Liver (tissue), 3 donors: ENCODE results near the gene SLC17A9.

Experiments used
- CTCF ChIP-seq: fragments of 150-350 bp; IDR thresholded peaks from 2 replicates; pipeline ENCODE4 v1.5.1; 2017; ENCODE audit warnings: improper control_type of control experiment, low read depth, low read length; ENCODE audit not compliant: missing input control
- EGR1 ChIP-seq, 2 donors: IDR thresholded peaks; 2 replicates each; pipeline ENCODE4 v1.6.1; 2016 to 2018; ENCODE audit warnings: antibody characterized with exemption in 2 of 2, low read depth in 2 of 2
- GABPA ChIP-seq, 2 donors: IDR thresholded peaks in 1 of 2; conservative IDR thresholded peaks in 1 of 2; 2 replicates each; pipeline ENCODE4 v1.6.1; 2016; ENCODE audit warnings: antibody characterized with exemption in 2 of 2, mild to moderate bottlenecking in 1 of 2, moderate library complexity in 1 of 2
- JUND ChIP-seq, 2 donors: IDR thresholded peaks; 2 replicates each; pipeline ENCODE4 v1.6.1; 2016; ENCODE audit warnings: antibody characterized with exemption in 2 of 2
- NR2F2 ChIP-seq: IDR thresholded peaks from 2 replicates; pipeline ENCODE4 v1.6.1; 2016; ENCODE audit warnings: antibody characterized with exemption
- RAD21 ChIP-seq, 2 donors: IDR thresholded peaks; 2 replicates each; pipeline ENCODE4 v1.6.1; 2016; ENCODE audit warnings: antibody characterized with exemption in 2 of 2, mild to moderate bottlenecking in 2 of 2
- REST ChIP-seq: IDR thresholded peaks from 2 replicates; pipeline ENCODE4 v1.6.1; 2016; ENCODE audit warnings: antibody characterized with exemption, mild to moderate bottlenecking
- SP1 ChIP-seq: IDR thresholded peaks from 2 replicates; pipeline ENCODE4 v1.6.1; 2018; ENCODE audit warnings: antibody characterized with exemption, mild to moderate bottlenecking
- TAF1 ChIP-seq: conservative IDR thresholded peaks from 2 replicates; pipeline ENCODE4 v1.6.1; 2016; ENCODE audit warnings: antibody characterized with exemption, mild to moderate bottlenecking
- YY1 ChIP-seq: IDR thresholded peaks from 2 replicates; pipeline ENCODE4 v1.6.1; 2016; ENCODE audit warnings: antibody characterized with exemption, mild to moderate bottlenecking
- donor health status: healthy.
- donor health status: healthy.

GRCh38 chr20:62952373-62952967, at the start of gene SLC17A9:
- peak; percentile 14 for TF ChIP-seq CTCF
- peak; percentile 75 for TF ChIP-seq REST
- TF ChIP-seq RAD21 (IDR thresholded peaks at IDR 0.05): no peak
- no peak for TF ChIP-seq NR2F2
- TF ChIP-seq SP1: peak; percentile 68
- no peak for TF ChIP-seq JUND (IDR thresholded peaks at IDR 0.05)
- TF ChIP-seq TAF1: no peak
- peak; percentile 89 for TF ChIP-seq YY1
- no peak for TF ChIP-seq EGR1 (IDR thresholded peaks at IDR 0.05; ENCODE audit: low read depth in 2 of 2)
- TF ChIP-seq GABPA (IDR thresholded peaks at IDR 0.05 in 1 of 2, conservative IDR thresholded peaks at IDR 0.05 in 1 of 2): peak in 1 of 2 donors; percentile 43
